NT2/D1 (cell line): ENCODE data around the gene AXIN1.
"Not testable (repeated sequence)": the region's sequence is repeated elsewhere in the genome, so short reads cannot be mapped to it uniquely, and the experiment has no call there.

ENCODE experiments used
- DNase-seq: peaks from one replicate; pipeline ENCODE4 v3.0.0-alpha.2; 2011; ENCODE audit warnings: low read depth, low spot score
- H3K27me3 ChIP-seq: 2 replicates; pipeline ENCODE4 v1.6.0; 2011; ENCODE audit warnings: mild to moderate bottlenecking; ENCODE audit not compliant: insufficient read length, insufficient read depth
- H3K36me3 ChIP-seq: 2 replicates; pipeline ENCODE4 v1.6.1; 2011; ENCODE audit warnings: mild to moderate bottlenecking, low read length, mixed read lengths; ENCODE audit not compliant: insufficient read depth, insufficient read length
- H3K4me1 ChIP-seq: 2 replicates; pipeline ENCODE4 v1.5.1; 2011; ENCODE audit not compliant: insufficient read depth, insufficient read length
- H3K4me3 ChIP-seq: 2 replicates; pipeline ENCODE4 v1.5.1; 2011; ENCODE audit warnings: low read depth; ENCODE audit not compliant: insufficient read length
- H3K9ac ChIP-seq: 2 replicates; pipeline ENCODE4 v1.6.0; 2011; ENCODE audit warnings: low read depth; ENCODE audit not compliant: insufficient read length
- H3K9me3 ChIP-seq: 2 replicates; pipeline ENCODE4 v1.5.1; 2011; ENCODE audit warnings: mild to moderate bottlenecking, low read length; ENCODE audit not compliant: insufficient read depth
- SUZ12 ChIP-seq: IDR thresholded peaks from 2 replicates; pipeline ENCODE4 v1.6.1; 2011; ENCODE audit not compliant: insufficient read length, insufficient read depth; ENCODE audit errors: extremely low read depth
- YY1 ChIP-seq: IDR thresholded peaks from 2 replicates; pipeline ENCODE4 v1.6.1; 2011; ENCODE audit not compliant: insufficient read length, insufficient read depth
- ZNF274 ChIP-seq: IDR thresholded peaks from 2 replicates; pipeline ENCODE4 v1.6.1; 2011; ENCODE audit warnings: mild to moderate bottlenecking, low read depth, low read length

The AXIN1 gene

GRCh38 chr16:342455-343213 lies 9.9 kb downstream of the AXIN1 start:
- H3K9me3 ChIP-seq: peaks cover 9% of the 10 kb centered on the region; the same call in 1 of the 2 replicates
- DNase-seq: no peak
- no peak overlapping the region for H3K9ac ChIP-seq
- peaks cover 23% of the 10 kb centered on the region for H3K4me1 ChIP-seq
- H3K27me3 ChIP-seq: no peaks in the 10 kb centered on the region
- peaks cover 67% of the 10 kb centered on the region for H3K36me3 ChIP-seq
- H3K4me3 ChIP-seq: no peak overlapping the region
- TF ChIP-seq SUZ12 (no peak), ZNF274 (no peak), YY1 (no peak)

GRCh38 chr16:341974-342336 lies 10.6 kb downstream of the AXIN1 start:
- H3K9me3 ChIP-seq, H3K9ac ChIP-seq, DNase-seq, H3K4me3 ChIP-seq, H3K27me3 ChIP-seq: not testable (repeated sequence)
- peaks cover 61% of the 10 kb centered on the region for H3K36me3 ChIP-seq
- H3K4me1 ChIP-seq: peaks cover 18% of the 10 kb centered on the region

- peaks cover 55% of the 10 kb centered on the region for H3K36me3 ChIP-seq
- not testable (repeated sequence) for H3K27me3 ChIP-seq, DNase-seq, H3K9me3 ChIP-seq, H3K4me3 ChIP-seq, H3K9ac ChIP-seq
- peaks cover 12% of the 10 kb centered on the region for H3K4me1 ChIP-seq
These were observed 11.2 kb downstream of the AXIN1 start for GRCh38 chr16:341095-341973.

- no peak for TF ChIP-seq ZNF274
- no peak for TF ChIP-seq SUZ12
- DNase-seq: no peak
- no peak overlapping the region for H3K4me3 ChIP-seq
- H3K4me1 ChIP-seq: peaks cover 8% of the 10 kb centered on the region
- H3K9ac ChIP-seq: no peak overlapping the region
- H3K9me3 ChIP-seq: peaks cover 9% of the 10 kb centered on the region; the same call in 1 of the 2 replicates
- H3K36me3 ChIP-seq: peaks cover 50% of the 10 kb centered on the region
- H3K27me3 ChIP-seq: no peaks in the 10 kb centered on the region
These were observed 12.0 kb downstream of the AXIN1 start for GRCh38 chr16:340370-341091.

- Histone ChIP-seq H3K27me3 (no peaks in the 10 kb centered on the region), H3K36me3 (peaks cover 47% of the 10 kb centered on the region), H3K9me3 (peaks cover 9% of the 10 kb centered on the region; the same call in 1 of the 2 replicates), H3K4me1 (peaks cover 4% of the 10 kb centered on the region), H3K4me3 (no peak overlapping the region), H3K9ac (no peak overlapping the region)
- no peak for DNase-seq
- TF ChIP-seq YY1 (no peak), ZNF274 (no peak), SUZ12 (no peak)
These were observed 12.8 kb downstream of the AXIN1 start for GRCh38 chr16:339680-340079.

- DNase-seq: no peak
- H3K9me3 ChIP-seq: peaks cover 9% of the 10 kb centered on the region; the same call in 1 of the 2 replicates
- H3K27me3 ChIP-seq: no peaks in the 10 kb centered on the region
- no peak overlapping the region for H3K9ac ChIP-seq
- no peak overlapping the region for H3K4me3 ChIP-seq
- H3K36me3 ChIP-seq: peaks cover 35% of the 10 kb centered on the region
- peaks cover 4% of the 10 kb centered on the region for H3K4me1 ChIP-seq
- no peak for TF ChIP-seq SUZ12
- TF ChIP-seq YY1: no peak
- TF ChIP-seq ZNF274: no peak
These were observed 14.4 kb downstream of the AXIN1 start for GRCh38 chr16:337975-338575.

GRCh38 chr16:337437-337836 lies 15.1 kb downstream of the AXIN1 start:
- H3K4me1 ChIP-seq: peaks cover 4% of the 10 kb centered on the region
- DNase-seq: no peak
- H3K9ac ChIP-seq: no peak overlapping the region
- H3K27me3 ChIP-seq: no peaks in the 10 kb centered on the region
- TF ChIP-seq SUZ12 (no peak), ZNF274 (no peak), YY1 (no peak)
- peaks cover 4% of the 10 kb centered on the region; the same call in 1 of the 2 replicates for H3K9me3 ChIP-seq
- no peak overlapping the region for H3K4me3 ChIP-seq
- peaks cover 28% of the 10 kb centered on the region for H3K36me3 ChIP-seq
